Fibroblast of lung (primary cell): ENCODE data around the gene NR6A1. TPM values are rescaled to one million over a fixed set of nuclear protein-coding genes. Genes with fewer than 3 reads are reported as not detected.

ENCODE experiments used
- DNase-seq, 2 donors: peaks; one replicate each; pipeline versions ENCODE4 v3.0.0 to v3.0.0-alpha.2; 2010; ENCODE audit warnings: low read depth in 2 of 2
- H2AFZ ChIP-seq: 2 replicates; pipeline ENCODE4 v1.5.1; 2012; ENCODE audit warnings: low read length, control low read depth, inconsistent platforms
- H3K27ac ChIP-seq: 2 replicates; pipeline ENCODE4 v1.5.1; 2011; ENCODE audit warnings: low read length, control low read depth; ENCODE audit not compliant: insufficient read depth
- H3K27me3 ChIP-seq: 2 replicates; pipeline ENCODE4 v1.5.1; 2011; ENCODE audit warnings: mild to moderate bottlenecking, low read length; ENCODE audit not compliant: control insufficient read depth, insufficient read depth
- H3K36me3 ChIP-seq: 2 replicates; pipeline ENCODE4 v1.5.1; 2011; ENCODE audit warnings: low read length; ENCODE audit not compliant: control insufficient read depth, insufficient read depth
- H3K4me1 ChIP-seq: 2 replicates; pipeline ENCODE4 v1.5.1; 2011; ENCODE audit warnings: low read length; ENCODE audit not compliant: control insufficient read depth, insufficient read depth; ENCODE audit errors: extremely low read depth
- H3K4me2 ChIP-seq: 2 replicates; pipeline ENCODE4 v1.5.1; 2011; ENCODE audit warnings: low read length, control low read depth; ENCODE audit not compliant: insufficient read depth; ENCODE audit errors: extremely low read depth
- H3K4me3 ChIP-seq, 4 experiments: fragments of 200-600 bp in 1 of 4; sonication (generic) in 1 of 4; replicated peaks in 1 of 4; 2 replicates each; pipeline ENCODE4 v1.5.1; 2011 to 2016; ENCODE audit warnings: low read length in 4 of 4, low read depth in 3 of 4, mild to moderate bottlenecking in 3 of 4, control low read depth in 2 of 4, inconsistent platforms in 1 of 4, mixed read lengths in 1 of 4; ENCODE audit not compliant: insufficient read depth in 1 of 4; ENCODE audit errors: control extremely low read depth in 1 of 4
- H3K79me2 ChIP-seq: 2 replicates; pipeline ENCODE4 v1.5.1; 2012; ENCODE audit warnings: mild to moderate bottlenecking, low read length, inconsistent platforms; ENCODE audit not compliant: control insufficient read depth, insufficient read depth
- H3K9ac ChIP-seq: 2 replicates; pipeline ENCODE4 v1.5.1; 2011; ENCODE audit warnings: mild to moderate bottlenecking, low read length, control low read depth; ENCODE audit not compliant: insufficient read depth
- H3K9me3 ChIP-seq: 2 replicates; pipeline ENCODE4 v1.5.1; 2012; ENCODE audit warnings: low read depth, low read length; ENCODE audit not compliant: control insufficient read depth, insufficient read depth
- H4K20me1 ChIP-seq: 2 replicates; pipeline ENCODE4 v1.5.1; 2011; ENCODE audit warnings: low read length; ENCODE audit not compliant: control insufficient read depth, insufficient read depth; ENCODE audit errors: extremely low read depth
- CTCF ChIP-seq, 2 donors: IDR thresholded peaks in 1 of 2; conservative IDR thresholded peaks in 1 of 2; 1 replicate in 1 of 2; 2 replicates in 1 of 2; pipeline ENCODE4 v1.5.1; 2011 to 2012; ENCODE audit warnings: low read length in 2 of 2, control low read depth in 1 of 2, inconsistent platforms in 1 of 2, low read depth in 1 of 2, mild to moderate bottlenecking in 1 of 2
- EZH2 ChIP-seq: IDR thresholded peaks from 2 replicates; pipeline ENCODE4 v1.5.1; 2012; ENCODE audit warnings: low read length, control low read depth, mild to moderate bottlenecking; ENCODE audit errors: missing control alignments
- polyA plus RNA-seq, 2 donors: library from polyadenylated mRNA; depleted of rRNA in 1 of 2; stranded (reverse) in 1 of 2; unstranded in 1 of 2; fragments of >200 nt; gene quantifications; 2 replicates each; pipeline ENCODE4 v1.2.1, GENCODE V29; 2011 to 2012; ENCODE audit warnings: missing spikeins in 1 of 2
- total RNA-seq: library from RNA; depleted of rRNA; stranded (reverse); fragments of >200 nt; gene quantifications from 2 replicates; pipeline ENCODE4 v1.2.1, GENCODE V29; 2014

The NR6A1 gene
- total and polyA plus RNA-seq, 2 donors (not counting 1 experiment from before 2014, with no cell fraction given) = 0.07 to 0.50 TPM

DNA sequence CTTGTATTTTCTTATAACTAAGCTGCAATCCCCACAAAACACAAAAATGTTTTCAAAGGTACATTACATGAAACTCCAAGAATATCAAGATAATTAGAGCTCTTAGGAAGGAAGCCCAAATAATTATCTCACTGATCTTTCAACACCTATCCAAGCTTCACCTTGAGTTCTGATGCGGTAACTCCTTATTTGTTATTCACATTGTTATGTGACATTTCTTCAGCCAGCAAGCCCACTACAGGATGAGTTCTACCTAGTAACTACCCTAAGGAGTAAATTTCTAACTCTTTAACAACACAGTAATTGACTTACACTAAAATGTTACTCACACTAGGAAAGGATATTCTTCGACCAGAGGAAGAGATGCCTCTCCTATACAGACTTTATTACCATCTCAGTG lies 9.9 kb downstream of the NR6A1 start:
- TF ChIP-seq EZH2 (no peak), CTCF (conservative IDR thresholded peaks at IDR 0.05 in 1 of 2, IDR thresholded peaks at IDR 0.05 in 1 of 2; ENCODE audit: low read depth in 1 of 2, low read length in 2 of 2) (no peak)
- Histone ChIP-seq H2AFZ (no peak overlapping the region), H3K79me2 (no peaks in the 10 kb centered on the region), H4K20me1 (no peaks in the 10 kb centered on the region), H3K4me2 (no peak overlapping the region), H3K9me3 (no peaks in the 10 kb centered on the region), H3K27me3 (peaks cover 33% of the 10 kb centered on the region), H3K4me3 (no peak overlapping the region), H3K4me1 (no peaks in the 10 kb centered on the region), H3K27ac (no peak overlapping the region), H3K36me3 (no peaks in the 10 kb centered on the region), H3K9ac (no peak overlapping the region)
- DNase-seq = no peak

DNA sequence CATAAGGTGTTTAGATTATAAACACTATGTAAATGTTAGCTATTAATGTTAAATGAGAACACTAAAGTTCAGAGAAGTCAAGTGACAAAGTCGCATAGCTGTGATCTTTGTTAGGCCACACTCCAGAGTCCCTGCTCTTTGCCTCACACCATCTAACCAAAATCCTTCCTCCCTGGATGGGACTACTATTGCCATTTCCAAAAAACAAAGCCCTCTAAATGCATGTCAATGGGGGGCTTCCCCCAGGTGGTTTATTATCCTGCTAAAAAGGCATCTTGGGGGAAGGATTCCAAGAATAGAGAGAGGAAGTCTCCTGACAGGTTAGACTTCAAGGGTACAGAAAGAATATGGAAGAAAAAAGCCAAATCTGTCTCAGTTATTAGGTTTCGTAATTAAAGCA lies 10.4 kb downstream of the NR6A1 start:
- H3K36me3 ChIP-seq = no peaks in the 10 kb centered on the region
- H2AFZ ChIP-seq = no peak overlapping the region
- no peak overlapping the region for H3K9ac ChIP-seq
- TF ChIP-seq CTCF (conservative IDR thresholded peaks at IDR 0.05 in 1 of 2, IDR thresholded peaks at IDR 0.05 in 1 of 2; ENCODE audit: low read depth in 1 of 2, low read length in 2 of 2) (no peak), EZH2 (no peak)
- no peaks in the 10 kb centered on the region for H3K79me2 ChIP-seq
- no peak overlapping the region for H3K27ac ChIP-seq
- no peak overlapping the region for H3K4me3 ChIP-seq
- no peaks in the 10 kb centered on the region for H4K20me1 ChIP-seq
- H3K9me3 ChIP-seq = no peaks in the 10 kb centered on the region
- peaks cover 33% of the 10 kb centered on the region for H3K27me3 ChIP-seq
- DNase-seq = no peak
- no peaks in the 10 kb centered on the region for H3K4me1 ChIP-seq
- H3K4me2 ChIP-seq = no peak overlapping the region

DNA sequence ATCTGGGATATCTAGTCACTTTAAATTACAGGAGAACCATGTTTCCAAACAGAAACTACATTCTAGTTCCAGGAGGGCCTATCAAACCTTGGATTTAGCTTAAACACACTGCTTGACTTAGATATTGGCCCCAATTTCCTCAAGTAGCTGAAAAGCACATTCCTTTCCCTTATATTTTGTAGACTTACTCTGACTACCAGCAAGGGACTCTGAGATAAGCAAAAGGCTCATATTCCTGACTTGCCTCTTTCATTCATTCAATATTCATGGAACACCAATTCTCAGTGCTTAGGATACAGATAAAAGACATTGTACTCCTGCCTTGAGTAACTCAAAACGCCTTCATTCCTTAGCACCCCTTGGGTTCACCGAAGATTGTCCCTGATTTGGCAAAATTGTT lies 11.8 kb downstream of the NR6A1 start:
- no peaks in the 10 kb centered on the region for H3K79me2 ChIP-seq
- no peaks in the 10 kb centered on the region for H4K20me1 ChIP-seq
- H3K9me3 ChIP-seq = no peaks in the 10 kb centered on the region

More for the DNA sequence above, 11.8 kb downstream of the NR6A1 start:
- H3K9ac ChIP-seq = no peak overlapping the region
- H3K27ac ChIP-seq = no peak overlapping the region
- no peaks in the 10 kb centered on the region for H3K4me1 ChIP-seq
- H2AFZ ChIP-seq = no peak overlapping the region
- TF ChIP-seq CTCF (conservative IDR thresholded peaks at IDR 0.05 in 1 of 2, IDR thresholded peaks at IDR 0.05 in 1 of 2; ENCODE audit: low read depth in 1 of 2, low read length in 2 of 2) (no peak), EZH2 (no peak)
- no peak overlapping the region for H3K4me2 ChIP-seq
- DNase-seq = no peak
- H3K27me3 ChIP-seq = peaks cover 31% of the 10 kb centered on the region
- H3K36me3 ChIP-seq = no peaks in the 10 kb centered on the region
- H3K4me3 ChIP-seq = no peak overlapping the region
